Measurements from ENCODE around the gene GNAI1.

Gene GNAI1

GRCh38 chr7:80257756-80258155 is 123.1 kb downstream of the GNAI1 start:
- no peak for DNase-seq

GRCh38 chr7:80260606-80261005 is 126.0 kb downstream of the GNAI1 start:
- DNase-seq, result no peak

- DNase-seq, result no peak
Measured at GRCh38 chr7:80263333-80263732, 128.7 kb downstream of the GNAI1 start.

- DNase-seq, result no peak
Measured at GRCh38 chr7:80263821-80264220, 129.2 kb downstream of the GNAI1 start.

- DNase-seq, result no peak
Measured at GRCh38 chr7:80264769-80265495, 130.3 kb downstream of the GNAI1 start.

GRCh38 chr7:80272560-80273239 is 138.1 kb downstream of the GNAI1 start:
- no peak for DNase-seq

GRCh38 chr7:80273327-80273726 is 138.7 kb downstream of the GNAI1 start:
- DNase-seq, result no peak

- no peak for DNase-seq
Measured at GRCh38 chr7:80275192-80275605, 140.6 kb downstream of the GNAI1 start.

Data from NCI-H1105 treated with DMSO at 0.1 percent for 48 hours (cell line).